PFSK-1 (cell line): ENCODE data around the gene ZNF680.

Experiments used
- FOXP2 ChIP-seq: optimal IDR thresholded peaks from 2 replicates; pipeline ENCODE3; 2011; ENCODE audit warnings: borderline replicate concordance, control low read depth, inconsistent platforms; ENCODE audit not compliant: insufficient read depth; ENCODE audit errors: extremely low read length, extremely low read depth
- POLR2AphosphoS5 ChIP-seq: IDR thresholded peaks from 2 replicates; pipeline ENCODE4 v1.6.1; 2012; ENCODE audit warnings: low read depth, mild to moderate bottlenecking, control low read depth, low read length, moderate library complexity
- SIN3A ChIP-seq: IDR thresholded peaks from 2 replicates; pipeline ENCODE4 v1.6.1; 2012; ENCODE audit warnings: mild to moderate bottlenecking, low read length, moderate library complexity, borderline replicate concordance; ENCODE audit not compliant: insufficient read depth
- TAF1 ChIP-seq: IDR thresholded peaks from 2 replicates; pipeline ENCODE4 v1.6.1; 2012; ENCODE audit warnings: low read length, control low read depth, borderline replicate concordance; ENCODE audit not compliant: insufficient read depth
- TF ChIP-seq, protein P1 (sequence below), 2 experiments: IDR thresholded peaks; 2 replicates each; pipeline versions ENCODE4 v1.6.1 to v1.8.0; 2011 to 2012; ENCODE audit warnings: low read depth in 2 of 2, low read length in 2 of 2, control low read depth in 1 of 2, inconsistent platforms in 1 of 2, mild to moderate bottlenecking in 1 of 2, moderate library complexity in 1 of 2; ENCODE audit not compliant: insufficient read depth in 1 of 2

DNA sequence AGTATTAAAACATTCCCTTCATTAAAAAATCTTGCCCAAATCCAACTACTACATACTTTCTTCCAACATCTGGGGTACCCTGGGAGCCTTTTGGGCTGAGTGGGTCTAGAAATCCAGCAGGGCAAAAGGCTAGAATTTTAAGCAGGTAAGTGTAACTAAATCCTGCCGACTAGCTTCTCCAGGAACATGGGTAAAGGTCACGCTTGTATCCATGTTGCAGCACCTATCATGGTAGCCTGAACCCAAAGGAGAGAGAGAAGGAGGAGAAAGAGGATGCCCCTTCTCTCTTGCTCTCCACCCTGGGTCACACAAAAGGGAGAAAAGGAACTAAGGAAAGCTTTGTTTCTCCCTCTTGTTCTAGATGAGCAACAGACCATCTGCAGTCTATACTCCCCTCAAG, 53.3 kb downstream of the ZNF680 start:
- TF ChIP-seq, protein P1, sequence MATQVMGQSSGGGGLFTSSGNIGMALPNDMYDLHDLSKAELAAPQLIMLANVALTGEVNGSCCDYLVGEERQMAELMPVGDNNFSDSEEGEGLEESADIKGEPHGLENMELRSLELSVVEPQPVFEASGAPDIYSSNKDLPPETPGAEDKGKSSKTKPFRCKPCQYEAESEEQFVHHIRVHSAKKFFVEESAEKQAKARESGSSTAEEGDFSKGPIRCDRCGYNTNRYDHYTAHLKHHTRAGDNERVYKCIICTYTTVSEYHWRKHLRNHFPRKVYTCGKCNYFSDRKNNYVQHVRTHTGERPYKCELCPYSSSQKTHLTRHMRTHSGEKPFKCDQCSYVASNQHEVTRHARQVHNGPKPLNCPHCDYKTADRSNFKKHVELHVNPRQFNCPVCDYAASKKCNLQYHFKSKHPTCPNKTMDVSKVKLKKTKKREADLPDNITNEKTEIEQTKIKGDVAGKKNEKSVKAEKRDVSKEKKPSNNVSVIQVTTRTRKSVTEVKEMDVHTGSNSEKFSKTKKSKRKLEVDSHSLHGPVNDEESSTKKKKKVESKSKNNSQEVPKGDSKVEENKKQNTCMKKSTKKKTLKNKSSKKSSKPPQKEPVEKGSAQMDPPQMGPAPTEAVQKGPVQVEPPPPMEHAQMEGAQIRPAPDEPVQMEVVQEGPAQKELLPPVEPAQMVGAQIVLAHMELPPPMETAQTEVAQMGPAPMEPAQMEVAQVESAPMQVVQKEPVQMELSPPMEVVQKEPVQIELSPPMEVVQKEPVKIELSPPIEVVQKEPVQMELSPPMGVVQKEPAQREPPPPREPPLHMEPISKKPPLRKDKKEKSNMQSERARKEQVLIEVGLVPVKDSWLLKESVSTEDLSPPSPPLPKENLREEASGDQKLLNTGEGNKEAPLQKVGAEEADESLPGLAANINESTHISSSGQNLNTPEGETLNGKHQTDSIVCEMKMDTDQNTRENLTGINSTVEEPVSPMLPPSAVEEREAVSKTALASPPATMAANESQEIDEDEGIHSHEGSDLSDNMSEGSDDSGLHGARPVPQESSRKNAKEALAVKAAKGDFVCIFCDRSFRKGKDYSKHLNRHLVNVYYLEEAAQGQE (IDR thresholded peaks at IDR 0.05; ENCODE audit: insufficient read depth in 1 of 2, low read depth in 2 of 2, low read length in 2 of 2): no peak
- TF ChIP-seq POLR2AphosphoS5 (no peak), TAF1 (no peak), SIN3A (no peak), FOXP2 (no peak)
